ENCODE results near the gene ARHGAP26. TPM values are rescaled to one million over a fixed set of nuclear protein-coding genes. Genes with fewer than 3 reads are reported as not detected.

The ARHGAP26 gene
- total and polyA plus RNA-seq, 5 donors = 13.2 to 56.9 (median 47.0) TPM

DNA sequence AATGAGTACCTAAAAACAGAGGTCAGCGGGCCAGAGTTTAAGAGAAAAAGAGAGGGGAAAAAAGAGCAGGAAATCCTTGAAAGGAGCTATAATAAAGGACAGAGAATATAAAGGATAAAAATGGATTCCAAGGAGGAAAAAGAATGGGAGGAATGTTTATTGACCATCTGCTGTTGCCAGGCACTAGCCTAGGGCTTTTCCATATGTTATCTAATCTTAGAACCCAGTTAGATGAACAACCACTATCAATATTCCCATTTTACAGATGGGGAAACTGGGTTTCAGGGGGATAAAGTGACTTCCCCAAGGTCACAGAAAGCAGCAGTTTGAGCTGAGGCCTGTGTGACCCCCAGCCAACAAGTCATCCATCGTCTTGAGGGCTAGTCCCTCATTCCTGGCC lies 400.8 kb downstream of the ARHGAP26 start:
- H3K27me3 ChIP-seq (ENCODE audit: control insufficient read depth, insufficient read depth) = no peaks in the 10 kb centered on the region
- WGBS = 89% methylated on average over 2 of the region's 2 CpGs
- no peak for DNase-seq
- no peak overlapping the region for H3K27ac ChIP-seq (ENCODE audit: low read length)
- H3K9me3 ChIP-seq (ENCODE audit: control insufficient read depth, low read length) = no peaks in the 10 kb centered on the region
- peaks cover 8% of the 10 kb centered on the region for H3K4me1 ChIP-seq (ENCODE audit: control insufficient read depth, insufficient read depth, low read length)
- intact Hi-C loops (cut with DNase I) = no loop called here
- no peak overlapping the region for H3K4me3 ChIP-seq (ENCODE audit: low read length)
- no peak for ATAC-seq

GRCh38 chr5:143172739-143173138 lies 402.6 kb downstream of the ARHGAP26 start:
- DNase-seq (no peak), ATAC-seq (no peak)
- H3K27me3 ChIP-seq (ENCODE audit: control insufficient read depth, insufficient read depth) = no peaks in the 10 kb centered on the region
- H3K27ac ChIP-seq (ENCODE audit: low read length) = no peak overlapping the region
- H3K4me1 ChIP-seq (ENCODE audit: control insufficient read depth, insufficient read depth, low read length) = peaks cover 5% of the 10 kb centered on the region
- H3K9me3 ChIP-seq (ENCODE audit: control insufficient read depth, low read length) = no peaks in the 10 kb centered on the region
- H3K4me3 ChIP-seq (ENCODE audit: low read length) = no peak overlapping the region
- intact Hi-C loops (cut with DNase I) = no loop called here
- WGBS = 92% methylated on average over 5 of the region's 5 CpGs

DNA sequence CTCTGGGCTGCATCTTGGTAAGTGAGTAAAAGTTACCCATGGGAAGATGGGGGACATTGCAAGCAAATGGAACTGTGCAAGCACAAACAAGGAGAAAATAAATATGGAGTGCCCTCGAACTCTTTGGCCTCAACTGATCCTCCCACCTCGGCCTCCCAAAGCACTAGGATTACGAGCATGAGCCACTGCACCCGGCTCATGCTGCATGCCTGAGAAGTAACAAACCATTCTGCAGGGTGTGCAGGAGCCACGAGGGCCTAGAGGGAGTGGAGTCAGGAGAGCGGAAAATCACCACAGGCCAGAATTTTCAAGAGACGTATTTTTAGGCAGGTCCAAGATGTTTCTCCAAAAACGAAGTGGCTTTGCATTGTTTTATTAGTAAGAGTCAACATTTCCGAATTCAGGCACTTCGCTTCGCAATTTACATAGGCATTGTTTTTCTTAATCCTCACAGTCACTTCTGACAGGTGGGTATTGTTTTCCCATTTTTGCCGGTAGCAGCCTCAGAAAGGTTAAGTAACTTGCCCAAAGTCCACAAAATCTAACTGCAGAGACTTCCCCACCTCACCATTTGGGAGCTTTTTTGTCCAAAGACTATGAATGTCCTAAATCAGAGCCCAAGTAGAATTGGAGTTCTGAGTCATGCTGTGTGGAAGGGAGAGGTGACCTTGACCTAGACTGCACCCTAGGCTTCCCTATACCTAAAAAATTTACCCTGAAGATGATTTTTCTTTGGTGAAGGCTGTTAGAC lies 403.1 kb downstream of the ARHGAP26 start:
- no peak for DNase-seq
- Histone ChIP-seq H3K9me3 (ENCODE audit: control insufficient read depth, low read length) (no peaks in the 10 kb centered on the region), H3K4me3 (ENCODE audit: low read length) (no peak overlapping the region), H3K27ac (ENCODE audit: low read length) (no peak overlapping the region), H3K4me1 (ENCODE audit: control insufficient read depth, insufficient read depth, low read length) (peaks cover 5% of the 10 kb centered on the region), H3K27me3 (ENCODE audit: control insufficient read depth, insufficient read depth) (no peaks in the 10 kb centered on the region)
- intact Hi-C loops (cut with DNase I) = no loop called here
- 95% methylated on average over 12 of the region's 12 CpGs for WGBS
- ATAC-seq = no peak

DNA sequence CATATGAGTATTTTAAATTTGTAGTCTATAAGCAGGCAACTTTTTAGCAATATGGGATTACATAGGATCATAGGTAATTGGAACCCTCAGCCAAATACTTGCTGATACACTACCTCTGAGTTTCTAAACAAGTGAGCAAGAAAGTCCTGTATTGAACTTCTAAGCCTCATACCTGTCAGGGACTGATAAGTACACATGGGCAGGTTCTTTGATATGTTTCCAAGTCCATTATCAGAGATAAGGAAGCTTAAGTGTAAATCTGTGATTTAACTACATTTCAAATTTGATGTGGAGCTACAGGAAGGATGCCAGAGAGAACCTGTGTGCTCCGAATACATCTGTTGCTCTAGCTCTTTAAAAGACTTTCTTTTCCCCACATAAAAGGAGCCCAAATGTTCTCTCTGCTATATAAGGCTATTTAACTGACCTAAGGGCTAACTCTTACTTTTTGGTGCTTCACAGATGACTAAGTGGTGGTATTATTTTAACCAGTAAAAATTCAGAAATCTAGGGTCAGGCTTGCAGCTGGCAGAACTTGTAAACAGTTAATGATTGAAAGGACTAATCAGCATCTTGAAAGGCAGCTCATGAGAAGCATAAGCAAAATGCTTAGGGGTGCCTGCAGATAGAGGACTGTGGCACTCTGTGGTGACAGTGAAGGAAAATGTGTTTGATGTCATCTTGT lies 404.7 kb downstream of the ARHGAP26 start:
- Histone ChIP-seq H3K27ac (ENCODE audit: low read length) (no peak overlapping the region), H3K4me3 (ENCODE audit: low read length) (no peak overlapping the region), H3K27me3 (ENCODE audit: control insufficient read depth, insufficient read depth) (no peaks in the 10 kb centered on the region), H3K4me1 (ENCODE audit: control insufficient read depth, insufficient read depth, low read length) (peaks cover 7% of the 10 kb centered on the region), H3K9me3 (ENCODE audit: control insufficient read depth, low read length) (no peaks in the 10 kb centered on the region)
- intact Hi-C loops (cut with DNase I) = no loop called here
- no peak for ATAC-seq
- DNase-seq = no peak
- WGBS = 69% methylated on average over 1 of the region's 1 CpG

DNA sequence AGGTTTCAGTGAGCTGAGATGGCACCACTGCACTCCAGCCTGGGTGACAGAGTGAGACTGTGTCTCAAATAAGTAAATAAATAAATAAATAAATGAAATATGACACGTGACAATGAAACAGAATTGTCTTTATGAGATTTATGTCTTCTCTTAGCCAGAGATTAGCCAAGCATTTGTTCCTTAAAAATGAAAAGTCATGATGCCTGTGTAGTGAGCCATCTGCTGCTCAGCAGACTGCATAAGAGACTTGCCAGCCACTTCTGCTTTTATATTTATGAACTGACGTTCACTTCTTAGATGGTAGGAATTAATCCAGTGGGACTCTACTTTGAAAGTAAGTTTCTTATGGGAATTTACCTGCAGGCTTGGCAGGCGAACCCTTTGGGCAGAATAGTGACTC lies 405.9 kb downstream of the ARHGAP26 start:
- no peak overlapping the region for H3K27ac ChIP-seq (ENCODE audit: low read length)
- 72% methylated on average over 3 of the region's 3 CpGs for WGBS
- intact Hi-C loops (cut with DNase I) = no loop called here
- H3K9me3 ChIP-seq (ENCODE audit: control insufficient read depth, low read length) = no peaks in the 10 kb centered on the region
- DNase-seq (no peak), ATAC-seq (no peak)
- H3K4me1 ChIP-seq (ENCODE audit: control insufficient read depth, insufficient read depth, low read length) = peaks cover 12% of the 10 kb centered on the region
- no peaks in the 10 kb centered on the region for H3K27me3 ChIP-seq (ENCODE audit: control insufficient read depth, insufficient read depth)
- no peak overlapping the region for H3K4me3 ChIP-seq (ENCODE audit: low read length)

DNA sequence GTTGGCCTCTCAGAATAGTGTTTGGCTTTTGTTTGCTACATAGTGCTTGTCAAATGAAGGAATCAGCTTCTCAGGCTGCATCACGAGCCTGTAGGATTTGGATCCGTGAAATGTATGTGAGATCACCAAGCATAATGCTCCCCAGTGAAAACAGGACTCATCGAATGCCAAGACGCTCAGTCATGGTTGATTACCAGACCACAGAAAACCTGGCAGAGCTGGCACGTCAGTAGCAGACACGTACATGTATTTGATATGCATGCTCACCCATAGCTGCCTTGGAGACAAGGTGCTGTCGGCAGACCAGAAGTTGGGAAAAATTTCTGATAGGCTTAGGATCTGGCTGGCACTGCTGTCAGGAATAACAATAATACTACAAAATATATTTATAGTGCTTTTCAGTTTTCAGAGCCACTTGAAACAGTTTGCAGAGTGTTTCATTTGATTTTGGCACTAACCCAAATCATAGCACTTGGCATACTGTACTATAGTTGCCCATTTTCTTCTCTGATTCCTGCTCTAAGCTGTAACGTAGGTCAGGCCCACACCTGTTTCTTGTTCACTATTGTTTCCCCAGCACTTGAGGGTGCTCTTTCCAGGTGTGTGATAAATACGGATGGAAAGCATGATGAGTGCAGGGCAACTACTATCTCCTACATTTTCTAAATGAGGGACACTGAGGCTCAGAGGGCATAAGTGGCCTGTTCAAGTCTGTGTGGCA lies 407.2 kb downstream of the ARHGAP26 start:
- H3K4me3 ChIP-seq (ENCODE audit: low read length) = no peak overlapping the region
- 63% methylated on average over 9 of the region's 9 CpGs for WGBS
- H3K4me1 ChIP-seq (ENCODE audit: control insufficient read depth, insufficient read depth, low read length) = peaks cover 15% of the 10 kb centered on the region
- no peak overlapping the region for H3K27ac ChIP-seq (ENCODE audit: low read length)
- H3K9me3 ChIP-seq (ENCODE audit: control insufficient read depth, low read length) = no peaks in the 10 kb centered on the region
- DNase-seq (no peak), ATAC-seq (peak; percentile 31 to 52)
- H3K27me3 ChIP-seq (ENCODE audit: control insufficient read depth, insufficient read depth) = no peaks in the 10 kb centered on the region
- intact Hi-C loops (cut with DNase I) = no loop called here

GRCh38 chr5:143179126-143179740 lies 409.1 kb downstream of the ARHGAP26 start:
- no peak overlapping the region for H3K27ac ChIP-seq (ENCODE audit: low read length)
- H3K4me3 ChIP-seq (ENCODE audit: low read length) = no peak overlapping the region
- peaks cover 13% of the 10 kb centered on the region for H3K4me1 ChIP-seq (ENCODE audit: control insufficient read depth, insufficient read depth, low read length)
- intact Hi-C loops (cut with DNase I) = no loop called here
- ATAC-seq (no peak), DNase-seq (no peak)
- 94% methylated on average over 6 of the region's 6 CpGs for WGBS
- no peaks in the 10 kb centered on the region for H3K9me3 ChIP-seq (ENCODE audit: control insufficient read depth, low read length)
- no peaks in the 10 kb centered on the region for H3K27me3 ChIP-seq (ENCODE audit: control insufficient read depth, insufficient read depth)

- intact Hi-C loops (cut with DNase I) = no loop called here
- Histone ChIP-seq H3K4me1 (ENCODE audit: control insufficient read depth, insufficient read depth, low read length) (peaks cover 17% of the 10 kb centered on the region), H3K9me3 (ENCODE audit: control insufficient read depth, low read length) (no peaks in the 10 kb centered on the region), H3K4me3 (ENCODE audit: low read length) (no peak overlapping the region), H3K27ac (ENCODE audit: low read length) (no peak overlapping the region), H3K27me3 (ENCODE audit: control insufficient read depth, insufficient read depth) (no peaks in the 10 kb centered on the region)
- 98% methylated on average over 1 of the region's 1 CpG for WGBS
- no peak for DNase-seq
- ATAC-seq = no peak
Measured at GRCh38 chr5:143180751-143181150, 410.6 kb downstream of the ARHGAP26 start.

- WGBS = 62% methylated on average over 3 of the region's 3 CpGs
- intact Hi-C loops (cut with DNase I) = no loop called here
- H3K27me3 ChIP-seq (ENCODE audit: control insufficient read depth, insufficient read depth) = no peaks in the 10 kb centered on the region
- H3K9me3 ChIP-seq (ENCODE audit: control insufficient read depth, low read length) = no peaks in the 10 kb centered on the region
- H3K27ac ChIP-seq (ENCODE audit: low read length) = no peak overlapping the region
- ATAC-seq = no peak
- peaks cover 19% of the 10 kb centered on the region for H3K4me1 ChIP-seq (ENCODE audit: control insufficient read depth, insufficient read depth, low read length)
- no peak overlapping the region for H3K4me3 ChIP-seq (ENCODE audit: low read length)
- DNase-seq = no peak
Measured at GRCh38 chr5:143181173-143181572, 411.0 kb downstream of the ARHGAP26 start.

DNA sequence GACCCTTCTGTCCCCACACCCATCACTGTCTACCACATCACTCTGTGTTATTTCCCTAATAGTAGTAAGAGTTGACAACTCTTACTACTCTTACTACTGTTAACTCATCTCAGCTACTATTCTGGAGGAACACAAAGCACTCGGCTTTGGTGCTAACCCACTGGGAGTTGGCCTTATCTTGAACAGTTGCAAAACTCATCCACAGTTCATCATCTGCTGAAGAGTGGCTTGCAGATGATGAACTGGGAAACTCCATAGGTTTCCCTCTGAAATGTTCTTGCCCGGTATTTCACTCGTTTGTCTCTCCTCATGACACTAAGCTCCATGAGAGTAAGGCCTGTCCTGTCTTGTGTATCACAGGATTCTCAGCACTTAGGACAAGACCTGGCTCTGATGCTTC lies 411.9 kb downstream of the ARHGAP26 start:
- H3K4me1 ChIP-seq (ENCODE audit: control insufficient read depth, insufficient read depth, low read length) = peaks cover 20% of the 10 kb centered on the region
- H3K27me3 ChIP-seq (ENCODE audit: control insufficient read depth, insufficient read depth) = no peaks in the 10 kb centered on the region
- ATAC-seq (peak in 1 of 2 donors; percentile 10), DNase-seq (no peak)
- intact Hi-C loops (cut with DNase I) = no loop called here
- no peak overlapping the region for H3K27ac ChIP-seq (ENCODE audit: low read length)
- H3K4me3 ChIP-seq (ENCODE audit: low read length) = no peak overlapping the region
- no peaks in the 10 kb centered on the region for H3K9me3 ChIP-seq (ENCODE audit: control insufficient read depth, low read length)
- 75% methylated on average over 3 of the region's 3 CpGs for WGBS
